Dedifferentiated amniotic fluid mesenchymal stem cell (primary cell): Measurements from ENCODE around the gene FRMD8.

Experiments
- DNase-seq: peaks from one replicate; pipeline ENCODE4 v3.0.0-alpha.2; 2016; ENCODE audit errors: extremely low spot score

FRMD8 gene

GRCh38 chr11:65392899-65393298 is 6.5 kb downstream of the FRMD8 start:
- no peak for DNase-seq

- no peak for DNase-seq
Measured at GRCh38 chr11:65393513-65394079, 7.2 kb downstream of the FRMD8 start.

GRCh38 chr11:65394125-65394536 is 7.7 kb downstream of the FRMD8 start:
- no peak for DNase-seq

- DNase-seq: no peak
Measured at GRCh38 chr11:65395961-65396530, 9.6 kb downstream of the FRMD8 start.

GRCh38 chr11:65396769-65397745 is 10.6 kb downstream of the FRMD8 start:
- no peak for DNase-seq

- no peak for DNase-seq
Measured at GRCh38 chr11:65398362-65398910, 12.0 kb downstream of the FRMD8 start.

GRCh38 chr11:65399249-65399648 is 12.8 kb downstream of the FRMD8 start:
- DNase-seq: no peak

GRCh38 chr11:65399845-65400244 is 13.4 kb downstream of the FRMD8 start:
- DNase-seq: no peak

GRCh38 chr11:65400307-65401072 is 14.1 kb downstream of the FRMD8 start:
- no peak for DNase-seq

- DNase-seq: no peak
Measured at GRCh38 chr11:65401073-65401802, 14.8 kb downstream of the FRMD8 start.

- no peak for DNase-seq
Measured at GRCh38 chr11:65401803-65402248, 15.4 kb downstream of the FRMD8 start.

GRCh38 chr11:65402790-65403189 is 16.4 kb downstream of the FRMD8 start:
- no peak for DNase-seq

GRCh38 chr11:65403607-65404121 is 17.2 kb downstream of the FRMD8 start:
- DNase-seq: no peak

GRCh38 chr11:65404210-65404609 is 17.8 kb downstream of the FRMD8 start:
- no peak for DNase-seq

GRCh38 chr11:65404638-65405339 is 18.4 kb downstream of the FRMD8 start:
- no peak for DNase-seq

GRCh38 chr11:65410936-65411680 is 24.7 kb downstream of the FRMD8 start:
- DNase-seq: no peak

GRCh38 chr11:65411681-65412070 is 25.2 kb downstream of the FRMD8 start:
- no peak for DNase-seq

- DNase-seq: no peak
Measured at GRCh38 chr11:65412271-65413076, 26.0 kb downstream of the FRMD8 start.
